GM21447 (cell line): ENCODE results near the gene RPS6KA2.

ENCODE experiments used
- ATAC-seq: cut with Tn5 transposase; IDR thresholded peaks from one replicate; pipeline ENCODE4 v1.9.1; 2021; ENCODE audit not compliant: unreplicated experiment

The RPS6KA2 gene

GRCh38 chr6:166616261-166617238, 10.5 kb downstream of the RPS6KA2 start:
- no peak for ATAC-seq

GRCh38 chr6:166615059-166615770, 11.8 kb downstream of the RPS6KA2 start:
- no peak for ATAC-seq

- ATAC-seq: no peak
These were observed 12.5 kb downstream of the RPS6KA2 start for GRCh38 chr6:166614589-166614988.

- no peak for ATAC-seq
These were observed 12.9 kb downstream of the RPS6KA2 start for GRCh38 chr6:166614171-166614583.

GRCh38 chr6:166613027-166613426, 14.0 kb downstream of the RPS6KA2 start:
- no peak for ATAC-seq

GRCh38 chr6:166612471-166612881, 14.6 kb downstream of the RPS6KA2 start:
- no peak for ATAC-seq

GRCh38 chr6:166611631-166612030, 15.4 kb downstream of the RPS6KA2 start:
- no peak for ATAC-seq

- ATAC-seq: no peak
These were observed 17.0 kb downstream of the RPS6KA2 start for GRCh38 chr6:166610069-166610468.

- no peak for ATAC-seq
These were observed 18.3 kb downstream of the RPS6KA2 start for GRCh38 chr6:166608774-166609173.

GRCh38 chr6:166605752-166606151, 21.3 kb downstream of the RPS6KA2 start:
- no peak for ATAC-seq

GRCh38 chr6:166604911-166605310, 22.1 kb downstream of the RPS6KA2 start:
- ATAC-seq: no peak

GRCh38 chr6:166604328-166604727, 22.7 kb downstream of the RPS6KA2 start:
- no peak for ATAC-seq

GRCh38 chr6:166603043-166603690, 23.9 kb downstream of the RPS6KA2 start:
- ATAC-seq: no peak

- no peak for ATAC-seq
These were observed 25.1 kb downstream of the RPS6KA2 start for GRCh38 chr6:166601956-166602355.

GRCh38 chr6:166600931-166601330, 26.1 kb downstream of the RPS6KA2 start:
- no peak for ATAC-seq

- no peak for ATAC-seq
These were observed 27.8 kb downstream of the RPS6KA2 start for GRCh38 chr6:166599205-166599604.

GRCh38 chr6:166598441-166599138, 28.5 kb downstream of the RPS6KA2 start:
- ATAC-seq: no peak

- no peak for ATAC-seq
These were observed 29.2 kb downstream of the RPS6KA2 start for GRCh38 chr6:166597711-166598440.

GRCh38 chr6:166596776-166597507, 30.1 kb downstream of the RPS6KA2 start:
- ATAC-seq: no peak
